Measurements from ENCODE around the gene LSM14B. TPM values are rescaled to one million over a fixed set of nuclear protein-coding genes. Genes with fewer than 3 reads are reported as not detected.

The LSM14B gene
- total RNA-seq, 3 donors from 2014 or later (not counting 1 experiment from before 2014, with no cell fraction given), result 41.1 to 56.2 (median 47.3) TPM

GRCh38 chr20:62143081-62143956 is 21.0 kb downstream of the LSM14B start, which contains the start of the genes PSMA7 and SS18L1:
Gene PSMA7 (minus strand): TSS chr20:62143394. CDS start chr20:62143303, 91 bp downstream.
Gene SS18L1 (plus strand): TSS chr20:62143769. CDS start chr20:62143821, 52 bp downstream.
- Histone ChIP-seq H3K4me1 (ENCODE audit: control insufficient read depth, insufficient read depth, low read length) (peaks cover 30% of the 10 kb centered on the region), H3K9me3 (ENCODE audit: control insufficient read depth, insufficient read depth, low read length) (no peaks in the 10 kb centered on the region), H3K36me3 (ENCODE audit: control insufficient read depth, insufficient read depth, low read length) (peaks cover 22% of the 10 kb centered on the region), H3K27ac (ENCODE audit: low read length) (peak within 1 kb of the TSS; percentile 75), H3K4me3 (ENCODE audit: low read length) (peak within 1 kb of the TSS; percentile 55), H3K27me3 (ENCODE audit: control insufficient read depth, insufficient read depth, low read length) (no peaks in the 10 kb centered on the region)
- intact Hi-C loops (cut with micrococcal nuclease), result loop anchor here (1.0 to 5.0 kb wide), 3 partner anchors 21 to 76 kb away; partner anchors contain the start of genes LSM14B, MTG2 and TAF4
- WGBS (ENCODE audit: insufficient coverage), result under 1% methylated on average over 148 of the region's 148 CpGs
- H3K4me3 Mint-ChIP-seq, result peak within 1 kb of the TSS; percentile 91
- peaks cover under 1% of the 10 kb centered on the region for H3K36me3 Mint-ChIP-seq
- peaks cover 45 to 54% of the 10 kb centered on the region in 2 donors for H3K4me1 Mint-ChIP-seq
- peak; percentile 87 to 95 (median 88) for ATAC-seq
- TF ChIP-seq, protein P1, sequence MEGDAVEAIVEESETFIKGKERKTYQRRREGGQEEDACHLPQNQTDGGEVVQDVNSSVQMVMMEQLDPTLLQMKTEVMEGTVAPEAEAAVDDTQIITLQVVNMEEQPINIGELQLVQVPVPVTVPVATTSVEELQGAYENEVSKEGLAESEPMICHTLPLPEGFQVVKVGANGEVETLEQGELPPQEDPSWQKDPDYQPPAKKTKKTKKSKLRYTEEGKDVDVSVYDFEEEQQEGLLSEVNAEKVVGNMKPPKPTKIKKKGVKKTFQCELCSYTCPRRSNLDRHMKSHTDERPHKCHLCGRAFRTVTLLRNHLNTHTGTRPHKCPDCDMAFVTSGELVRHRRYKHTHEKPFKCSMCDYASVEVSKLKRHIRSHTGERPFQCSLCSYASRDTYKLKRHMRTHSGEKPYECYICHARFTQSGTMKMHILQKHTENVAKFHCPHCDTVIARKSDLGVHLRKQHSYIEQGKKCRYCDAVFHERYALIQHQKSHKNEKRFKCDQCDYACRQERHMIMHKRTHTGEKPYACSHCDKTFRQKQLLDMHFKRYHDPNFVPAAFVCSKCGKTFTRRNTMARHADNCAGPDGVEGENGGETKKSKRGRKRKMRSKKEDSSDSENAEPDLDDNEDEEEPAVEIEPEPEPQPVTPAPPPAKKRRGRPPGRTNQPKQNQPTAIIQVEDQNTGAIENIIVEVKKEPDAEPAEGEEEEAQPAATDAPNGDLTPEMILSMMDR (IDR thresholded peaks at IDR 0.05), result no peak
- DNase-seq, result peak; percentile 86 to 95
- no peaks in the 10 kb centered on the region for H3K27me3 Mint-ChIP-seq (ENCODE audit: low read depth in 2 of 2)
- peak within 1 kb of the TSS; percentile 79 to 90 for H3K27ac Mint-ChIP-seq
- no peaks in the 10 kb centered on the region for H3K9me3 Mint-ChIP-seq

DNA sequence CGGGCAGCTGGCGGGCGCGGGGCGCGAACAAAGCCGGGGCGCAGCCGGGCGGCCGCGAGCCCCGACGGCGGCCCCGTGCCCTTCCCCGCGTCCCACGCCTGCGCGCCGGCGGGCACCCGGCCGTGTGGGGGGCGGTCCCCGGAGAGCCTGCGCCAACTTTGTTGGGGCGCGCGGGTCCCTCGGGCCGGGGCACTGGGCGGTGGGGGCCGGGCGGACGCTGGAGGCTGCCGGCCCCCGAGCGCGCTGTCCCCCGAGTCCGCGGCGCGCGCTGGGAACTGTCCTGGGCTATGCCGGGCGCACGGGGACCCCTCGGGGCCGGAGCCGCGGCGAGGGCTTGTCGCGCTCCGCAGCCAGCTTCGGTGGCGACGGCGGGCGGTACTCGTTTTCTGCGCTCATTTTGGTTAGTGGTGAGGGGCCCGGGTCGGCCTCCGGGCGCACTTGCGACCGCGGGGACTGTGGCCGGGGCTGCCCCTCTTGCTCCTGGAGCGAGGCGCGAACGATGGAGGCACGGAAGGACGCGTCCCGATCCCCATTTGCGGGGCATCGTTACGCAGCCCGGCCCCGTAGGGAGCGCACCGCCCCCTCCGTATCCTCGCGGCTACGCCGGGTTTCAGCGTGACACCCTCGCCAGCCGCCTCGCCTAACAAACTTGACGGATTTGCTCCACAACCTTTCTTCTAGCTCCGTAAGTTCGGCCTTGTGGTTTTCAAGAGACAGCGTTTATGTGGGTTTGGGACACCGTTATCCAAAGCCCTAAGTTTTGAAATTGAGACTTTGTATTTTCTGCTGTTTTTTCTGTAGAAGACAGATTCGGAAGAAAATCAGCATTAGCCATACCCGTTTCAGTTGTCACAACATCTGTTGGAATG is 21.9 kb downstream of the LSM14B start:
- H3K4me3 ChIP-seq (ENCODE audit: low read length), result peak overlapping the region; percentile 55

DNA sequence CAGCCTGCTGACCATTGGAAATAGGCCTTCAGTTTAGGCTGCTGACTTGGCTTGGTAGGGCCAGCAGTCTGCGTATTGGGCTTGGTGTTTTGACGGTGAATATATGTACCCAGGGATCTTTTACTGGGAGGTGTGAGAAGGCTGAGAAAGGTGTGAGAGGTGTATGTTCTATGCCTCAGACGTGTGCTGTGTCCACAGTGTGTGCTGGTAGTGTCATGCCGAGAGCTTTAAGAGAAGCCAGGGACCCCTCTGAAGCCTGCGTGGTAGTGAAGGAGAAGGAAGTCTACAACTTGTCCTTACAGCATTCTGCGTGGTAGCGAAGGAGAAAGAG is 23.4 kb downstream of the LSM14B start:
- peaks cover 28% of the 10 kb centered on the region for H3K4me1 ChIP-seq (ENCODE audit: control insufficient read depth, insufficient read depth, low read length)
- Mint-ChIP-seq H3K27ac (peak overlapping the region; percentile 16 to 84), H3K27me3 (ENCODE audit: low read depth in 2 of 2) (no peaks in the 10 kb centered on the region), H3K9me3 (no peaks in the 10 kb centered on the region), H3K4me3 (peak overlapping the region; percentile 91), H3K4me1 (peaks cover 44 to 55% of the 10 kb centered on the region in 2 donors), H3K36me3 (no peaks in the 10 kb centered on the region)
- H3K36me3 ChIP-seq (ENCODE audit: control insufficient read depth, insufficient read depth, low read length), result no peaks in the 10 kb centered on the region
- DNase-seq, result no peak
- 94% methylated on average over 6 of the region's 7 CpGs for WGBS (ENCODE audit: insufficient coverage)
- ATAC-seq, result no peak
- intact Hi-C loops (cut with micrococcal nuclease), result no loop called here
- H3K27ac ChIP-seq (ENCODE audit: low read length), result no peak overlapping the region
- H3K4me3 ChIP-seq (ENCODE audit: low read length), result no peak overlapping the region
- H3K27me3 ChIP-seq (ENCODE audit: control insufficient read depth, insufficient read depth, low read length), result no peaks in the 10 kb centered on the region
- H3K9me3 ChIP-seq (ENCODE audit: control insufficient read depth, insufficient read depth, low read length), result no peaks in the 10 kb centered on the region
- TF ChIP-seq, protein P1 (IDR thresholded peaks at IDR 0.05), result no peak

More for the DNA sequence above, 21.9 kb downstream of the LSM14B start:
- Mint-ChIP-seq H3K9me3 (no peaks in the 10 kb centered on the region), H3K36me3 (no peaks in the 10 kb centered on the region), H3K4me1 (peaks cover 44 to 55% of the 10 kb centered on the region in 2 donors), H3K27ac (peak overlapping the region; percentile 79 to 84), H3K27me3 (ENCODE audit: low read depth in 2 of 2) (no peaks in the 10 kb centered on the region), H3K4me3 (peak overlapping the region; percentile 91)
- H3K9me3 ChIP-seq (ENCODE audit: control insufficient read depth, insufficient read depth, low read length), result no peaks in the 10 kb centered on the region
- 1% methylated on average over 104 of the region's 104 CpGs for WGBS (ENCODE audit: insufficient coverage)
- TF ChIP-seq, protein P1 (IDR thresholded peaks at IDR 0.05), result no peak
- H3K27ac ChIP-seq (ENCODE audit: low read length), result no peak overlapping the region
- peaks cover 14% of the 10 kb centered on the region for H3K36me3 ChIP-seq (ENCODE audit: control insufficient read depth, insufficient read depth, low read length)
- intact Hi-C loops (cut with micrococcal nuclease), result loop anchor here (1.0 to 5.0 kb wide), 3 partner anchors 22 to 77 kb away; partner anchors contain the start of genes LSM14B, MTG2 and TAF4
- DNase-seq, result peak; percentile 35 to 73
- H3K4me1 ChIP-seq (ENCODE audit: control insufficient read depth, insufficient read depth, low read length), result peaks cover 30% of the 10 kb centered on the region
- no peak for ATAC-seq
- H3K27me3 ChIP-seq (ENCODE audit: control insufficient read depth, insufficient read depth, low read length), result no peaks in the 10 kb centered on the region
